ENCODE measurements around the gene CFAP100. TPM values are rescaled to one million over a fixed set of nuclear protein-coding genes. Genes with fewer than 3 reads are reported as not detected.

Gene CFAP100
- total RNA-seq, 1 experiment from 2014 or later = 0.64 TPM

DNA sequence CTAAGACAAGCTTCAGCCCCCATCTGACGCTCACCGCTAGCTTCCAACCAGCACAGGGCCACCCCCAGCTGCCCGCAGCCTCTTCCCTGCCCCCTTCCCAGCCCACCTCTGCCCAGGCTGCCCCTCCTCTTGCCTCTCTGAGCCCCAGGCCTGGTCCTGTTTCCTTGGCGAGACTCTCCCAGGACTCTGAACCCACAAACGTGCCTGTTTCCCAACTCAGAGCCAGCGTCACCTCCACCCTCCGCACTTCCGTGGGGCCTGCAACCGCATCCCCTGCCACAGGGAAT lies 45.9 kb downstream of the CFAP100 start:
- DNase-seq (ENCODE audit: low spot score) = no peak

DNA sequence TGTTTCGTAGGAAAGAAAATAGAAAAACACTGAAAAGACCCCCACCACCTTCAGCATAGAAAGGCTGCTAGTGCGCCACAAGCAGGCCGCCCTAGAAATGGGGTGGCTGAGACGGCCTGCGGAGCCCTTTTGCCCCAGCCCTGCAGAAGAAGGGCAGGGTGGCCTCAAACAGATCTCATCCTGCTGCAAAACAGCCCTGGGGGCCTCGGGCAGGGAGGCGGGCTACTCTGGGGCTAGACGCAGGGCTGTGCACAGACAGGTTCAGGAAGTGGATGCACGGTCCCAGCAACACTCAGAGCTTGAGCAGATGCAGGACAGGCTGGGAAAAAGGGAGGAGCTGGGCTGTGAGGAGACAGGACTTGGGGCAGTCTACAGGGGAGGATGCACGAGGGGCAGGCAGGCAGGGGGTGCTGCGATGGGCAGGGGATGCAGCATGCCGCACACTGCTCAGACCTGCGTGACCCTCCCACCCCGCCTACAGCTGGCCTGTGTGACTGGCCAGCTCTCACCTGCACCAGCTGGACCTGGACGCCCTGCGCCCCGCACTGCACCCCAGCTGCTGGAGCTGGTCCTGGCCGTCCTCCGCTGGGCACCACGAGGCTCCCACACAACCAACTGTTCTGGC lies 46.7 kb downstream of the CFAP100 start:
- DNase-seq (ENCODE audit: low spot score) = no peak

DNA sequence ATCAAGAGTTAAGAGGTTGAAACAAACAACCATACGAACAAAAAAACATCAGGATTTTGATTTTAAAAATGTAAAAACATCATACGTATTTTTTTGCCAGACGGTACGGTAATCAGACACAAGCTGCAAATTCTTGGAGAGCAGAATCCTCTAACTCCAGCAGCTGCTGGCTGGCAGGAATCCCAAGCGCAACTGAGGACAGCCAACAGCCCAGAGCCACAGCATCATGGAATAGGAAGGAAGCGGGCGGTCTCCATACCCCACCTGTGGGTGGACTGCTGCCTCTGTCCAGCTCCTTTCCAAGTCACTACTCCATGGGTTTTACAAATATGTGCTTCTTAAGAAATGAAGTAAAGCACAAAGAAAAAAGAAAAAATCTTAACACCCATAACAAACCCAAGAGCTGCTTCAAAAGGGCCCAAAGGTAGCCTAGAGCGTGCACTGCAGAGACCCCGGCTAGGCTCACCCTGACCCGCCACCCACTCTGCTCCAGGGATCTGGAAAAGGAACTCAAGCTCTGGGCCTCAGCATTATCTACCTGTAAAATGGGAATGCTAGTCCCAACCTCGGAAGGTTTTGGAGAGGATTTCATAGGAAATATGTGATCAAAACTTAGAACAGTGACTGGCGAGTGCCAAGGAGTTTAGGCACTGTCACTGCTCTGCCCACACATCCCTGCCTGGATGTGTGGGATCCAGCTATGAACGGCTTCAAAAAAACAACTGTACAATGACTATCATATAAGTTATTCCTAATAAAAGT lies 47.6 kb downstream of the CFAP100 start:
- DNase-seq (ENCODE audit: low spot score) = no peak

DNA sequence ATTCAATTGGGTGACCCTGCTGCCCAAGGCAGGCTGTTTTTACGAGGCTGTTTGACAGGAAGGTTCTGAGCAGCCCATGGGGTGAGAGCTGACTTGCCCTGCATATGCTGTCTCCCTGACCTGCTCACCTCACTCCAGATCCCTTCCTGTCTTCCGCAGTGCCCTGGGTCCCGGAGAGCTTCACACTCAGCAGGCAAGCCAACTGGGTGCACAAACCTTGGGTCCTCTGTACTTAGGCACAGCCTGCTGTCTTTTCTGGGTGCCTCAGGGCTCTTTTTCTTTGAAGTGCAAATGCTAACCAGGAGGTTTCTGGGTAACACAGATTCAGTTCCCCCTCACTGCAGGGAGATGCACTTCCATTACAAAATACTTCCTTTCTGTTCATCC lies 48.1 kb downstream of the CFAP100 start:
- no peak for DNase-seq (ENCODE audit: low spot score)

DNA sequence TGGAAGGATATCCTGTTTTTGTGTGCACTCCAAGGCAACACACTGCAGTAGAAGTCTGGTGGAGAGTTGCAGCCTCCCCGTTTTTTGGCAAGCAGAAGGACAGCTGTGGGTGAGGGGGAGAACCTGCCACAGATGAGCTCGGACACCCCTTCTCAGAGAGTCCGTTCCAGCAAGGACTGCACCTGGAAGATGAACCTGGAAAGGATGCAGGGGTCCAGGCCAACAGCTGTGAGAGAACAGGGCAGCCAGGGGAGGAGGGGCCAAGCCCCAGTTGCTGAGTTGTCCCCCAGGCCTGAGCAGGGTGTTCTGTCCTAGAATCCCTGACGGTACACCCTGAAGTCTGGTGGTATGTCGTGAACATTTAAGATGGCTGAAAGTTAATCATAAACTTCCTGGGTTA lies 50.8 kb downstream of the CFAP100 start:
- DNase-seq (ENCODE audit: low spot score) = no peak

DNA sequence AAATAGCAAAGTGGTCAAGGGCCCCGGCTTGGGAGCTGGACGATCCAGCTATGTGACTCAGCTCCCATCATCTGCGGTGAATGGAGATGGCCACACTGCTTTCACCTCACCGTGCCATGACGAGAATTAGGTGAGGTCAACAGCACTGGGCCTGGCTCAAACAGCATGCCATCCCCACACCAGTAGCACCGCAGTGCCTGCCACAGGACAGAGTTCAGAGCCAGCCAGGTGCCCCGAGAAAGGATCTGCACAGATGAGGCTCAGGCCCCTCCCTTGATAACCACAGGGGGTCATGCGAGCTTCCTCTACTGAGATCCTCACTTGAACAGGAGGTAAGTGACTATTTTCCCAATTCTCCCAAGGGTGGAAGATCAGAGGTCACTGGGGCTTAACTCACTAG lies 51.6 kb downstream of the CFAP100 start:
- DNase-seq (ENCODE audit: low spot score) = no peak

DNA sequence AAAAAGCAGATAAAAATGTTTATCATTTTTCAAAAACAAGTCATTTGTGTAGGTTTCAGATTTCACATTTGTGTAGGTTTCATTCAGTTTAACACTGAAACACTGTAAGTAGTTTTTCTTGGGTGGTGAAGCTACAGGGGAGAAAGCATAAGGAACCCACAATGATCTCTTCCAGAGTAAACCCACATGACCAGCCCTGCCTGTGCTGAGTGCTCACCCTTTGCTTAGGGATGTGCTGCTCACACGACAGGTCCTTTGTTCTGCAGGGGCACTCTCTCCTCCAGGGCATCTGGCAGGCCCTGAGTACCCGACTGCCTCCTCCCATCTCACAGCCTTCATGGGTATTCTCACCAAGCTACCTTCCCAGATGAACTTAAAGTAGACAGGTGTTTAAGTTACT lies 52.1 kb downstream of the CFAP100 start:
- no peak for DNase-seq (ENCODE audit: low spot score)

DNA sequence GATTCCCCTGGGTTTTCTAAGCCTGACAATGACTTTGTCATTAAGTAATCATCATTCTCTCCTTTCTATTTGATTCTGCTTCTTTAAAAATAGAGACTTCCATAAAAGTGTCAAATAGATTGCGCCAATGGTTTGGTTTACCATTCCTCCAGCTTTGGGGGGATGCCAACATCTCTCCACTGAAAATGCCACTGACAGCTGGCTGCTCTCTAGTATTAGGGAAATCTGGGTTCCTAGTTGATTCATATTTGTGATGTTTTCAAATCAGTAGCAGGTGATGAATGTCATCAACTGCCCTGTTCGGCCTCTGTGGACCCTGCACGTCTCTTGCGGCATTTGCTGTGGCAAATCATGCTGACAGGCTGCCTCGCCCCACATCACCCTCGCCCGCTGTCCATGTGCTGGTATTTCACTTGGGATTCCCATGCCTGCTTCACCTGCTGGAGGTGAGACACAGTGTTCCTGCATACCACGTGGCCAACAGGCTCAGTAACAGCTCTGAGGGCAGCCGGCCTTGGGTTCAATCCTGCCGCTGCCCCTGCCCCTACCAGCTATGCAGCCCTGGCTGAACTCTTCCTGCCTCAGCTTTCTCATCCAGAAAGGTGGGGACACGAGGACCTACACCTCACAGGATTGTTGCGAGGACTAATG lies 52.9 kb downstream of the CFAP100 start:
- DNase-seq (ENCODE audit: low spot score) = no peak

DNA sequence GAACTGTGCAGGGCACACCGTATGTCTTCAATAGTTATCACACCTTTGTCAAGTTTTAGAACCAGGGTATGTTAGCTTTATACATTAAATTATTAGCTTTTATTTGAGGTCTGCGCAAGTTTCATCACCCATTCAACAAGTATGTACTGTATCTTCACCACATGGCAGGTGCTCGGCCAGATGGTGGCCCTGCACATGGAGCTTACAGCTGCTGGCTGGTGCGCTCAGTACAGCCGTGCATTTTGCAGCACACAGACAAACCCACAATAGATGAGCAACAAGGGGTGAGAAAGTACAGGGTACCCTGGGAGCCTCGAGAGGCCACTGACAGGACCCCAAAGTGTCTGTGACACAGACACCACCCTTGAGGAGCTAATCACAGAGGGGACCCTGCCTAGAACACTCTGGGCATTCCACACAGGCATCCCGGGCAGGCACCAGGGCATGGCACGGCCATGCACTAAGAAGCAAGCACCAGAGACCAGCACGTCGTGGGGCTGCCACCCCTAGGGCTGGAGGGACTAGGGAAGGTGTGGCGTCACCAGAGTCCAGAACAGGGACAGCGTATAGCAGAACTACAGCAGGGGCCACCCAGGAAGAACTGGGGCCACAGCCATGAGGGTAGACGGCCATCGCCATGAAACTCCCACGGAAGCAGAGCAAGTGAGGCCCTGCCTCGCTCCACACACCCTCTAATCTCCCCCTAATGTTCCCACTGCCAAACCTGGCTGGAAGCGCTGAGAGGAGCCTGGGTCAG lies 53.6 kb downstream of the CFAP100 start:
- DNase-seq (ENCODE audit: low spot score) = no peak

DNA sequence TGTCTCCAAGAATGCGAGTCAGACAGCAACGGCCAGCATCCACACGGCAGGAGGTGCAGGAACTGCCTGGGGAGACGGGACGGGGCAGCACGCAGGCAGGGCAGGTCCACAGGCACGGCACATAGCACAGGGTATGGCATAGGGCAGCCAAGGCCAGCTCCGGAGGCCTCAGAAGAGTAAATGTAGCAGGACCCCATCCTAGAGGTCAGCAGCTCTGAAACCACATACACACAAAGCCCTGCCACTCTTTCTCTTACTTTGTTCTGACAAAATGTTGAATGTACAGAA lies 54.1 kb downstream of the CFAP100 start:
- no peak for DNase-seq (ENCODE audit: low spot score)

DNA sequence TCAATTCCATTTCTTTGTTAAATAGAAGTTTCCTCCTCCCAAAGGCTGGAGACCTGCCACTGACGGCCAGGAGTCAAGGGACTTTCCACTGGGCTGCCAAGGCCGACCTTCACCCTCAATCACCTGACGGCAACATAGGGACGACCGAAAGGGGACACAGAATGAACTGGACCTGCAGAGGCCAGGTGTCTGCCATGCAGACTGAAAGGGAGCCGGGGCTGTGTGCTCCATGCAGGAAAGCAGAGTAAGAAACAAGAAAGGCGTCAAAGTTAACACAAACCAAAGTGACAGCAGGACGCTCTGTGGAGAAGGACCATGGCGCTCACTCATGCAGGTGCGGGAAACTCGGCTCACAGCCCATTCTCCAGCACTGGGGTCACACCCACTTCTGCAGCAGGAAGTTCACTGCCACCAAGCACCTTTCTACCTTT lies 54.9 kb downstream of the CFAP100 start:
- no peak for DNase-seq (ENCODE audit: low spot score)

DNA sequence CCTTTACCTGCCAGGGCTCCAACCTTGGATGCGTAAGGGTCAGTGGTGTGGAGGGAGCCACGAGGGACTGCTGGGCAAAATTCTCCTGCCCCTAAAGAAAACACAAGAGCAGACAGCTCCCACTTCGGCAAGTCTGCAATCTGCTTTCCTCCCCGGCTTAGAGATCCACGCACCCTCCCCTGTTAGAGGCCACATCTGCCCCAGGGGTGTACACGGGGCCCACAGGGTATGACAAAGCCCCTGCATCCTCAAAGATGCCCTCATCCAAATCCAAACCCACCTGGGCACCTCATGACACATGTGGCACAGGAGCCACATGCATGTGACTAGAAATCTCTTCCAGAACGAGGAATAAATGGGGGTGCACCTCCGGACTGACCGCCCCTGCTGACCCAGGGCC lies 55.5 kb downstream of the CFAP100 start:
- DNase-seq (ENCODE audit: low spot score) = no peak

DNA sequence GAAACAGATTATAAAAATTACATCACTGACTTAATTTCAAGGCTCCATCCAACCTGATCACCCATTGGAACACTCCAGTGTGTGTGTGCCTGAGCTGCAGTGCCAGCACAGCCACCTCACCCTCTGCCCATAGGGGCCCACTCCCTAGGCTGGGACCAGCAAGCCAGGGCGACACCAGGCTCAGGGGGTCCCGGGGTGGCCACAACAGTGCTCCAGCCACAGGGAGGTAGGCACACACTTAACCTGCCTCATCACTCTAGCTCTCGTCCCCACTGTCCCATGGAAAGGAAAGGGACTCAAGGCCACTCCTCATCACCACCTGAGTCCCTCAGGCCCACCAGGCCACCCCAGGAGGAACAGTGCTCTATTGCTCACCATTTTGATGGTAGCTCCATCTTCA lies 56.0 kb downstream of the CFAP100 start:
- DNase-seq (ENCODE audit: low spot score) = no peak

DNA sequence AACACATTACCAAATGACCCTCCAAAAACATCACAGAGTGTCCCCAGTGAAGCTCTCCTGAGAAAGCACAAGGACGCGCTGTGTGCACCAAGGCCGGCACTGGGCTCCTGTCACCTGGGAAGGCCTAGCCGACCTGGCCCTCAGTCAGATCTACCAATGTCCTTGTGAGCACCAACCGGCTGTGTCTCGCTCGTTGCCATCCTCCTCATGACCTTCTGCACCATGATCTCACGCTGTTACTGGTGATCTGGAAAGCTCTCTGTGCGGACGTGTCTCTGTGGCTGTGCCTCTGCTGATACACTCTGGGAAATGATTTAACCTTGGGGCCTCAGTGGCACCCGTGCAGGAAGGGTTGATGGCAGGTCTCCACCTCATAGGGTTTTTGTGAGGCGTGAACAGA lies 56.8 kb downstream of the CFAP100 start:
- DNase-seq (ENCODE audit: low spot score) = no peak

DNA sequence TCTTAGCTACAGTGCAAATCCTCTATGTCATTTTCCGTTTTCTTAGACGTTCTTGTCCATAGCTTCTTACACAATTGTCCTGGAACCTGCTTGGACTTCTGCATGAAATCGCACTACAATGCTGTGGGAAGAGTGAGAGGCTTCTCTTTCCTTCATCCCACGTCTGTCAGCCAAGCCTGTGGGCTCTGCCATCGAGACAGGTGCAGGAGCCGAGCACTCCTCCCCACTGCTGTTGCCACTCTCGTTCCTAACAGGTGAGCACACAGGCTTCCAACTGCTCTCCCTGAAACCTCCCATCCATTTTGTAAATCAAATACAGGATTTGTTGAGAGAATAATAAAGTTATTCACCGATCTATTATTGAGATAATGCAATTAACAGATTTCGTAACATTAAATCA lies 57.5 kb downstream of the CFAP100 start:
- DNase-seq (ENCODE audit: low spot score) = no peak

DNA sequence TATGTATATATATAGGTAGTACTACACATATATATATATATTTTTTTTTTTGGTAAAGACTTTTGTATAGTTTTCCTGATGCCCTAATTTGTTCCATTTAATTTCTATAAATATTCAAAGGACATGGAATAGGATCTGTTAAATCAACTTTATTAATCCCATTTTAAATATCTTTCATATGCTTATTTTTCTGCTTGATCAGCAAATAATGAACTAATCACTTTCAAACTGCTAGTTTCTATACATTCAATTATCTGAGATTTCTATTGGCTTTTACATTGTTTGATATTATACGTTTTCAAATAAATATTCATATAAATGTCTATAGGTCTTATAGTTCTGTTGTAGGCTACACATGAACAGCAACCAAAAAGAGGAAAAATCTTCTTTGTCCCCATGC lies 59.3 kb downstream of the CFAP100 start:
- DNase-seq (ENCODE audit: low spot score) = no peak

DNA sequence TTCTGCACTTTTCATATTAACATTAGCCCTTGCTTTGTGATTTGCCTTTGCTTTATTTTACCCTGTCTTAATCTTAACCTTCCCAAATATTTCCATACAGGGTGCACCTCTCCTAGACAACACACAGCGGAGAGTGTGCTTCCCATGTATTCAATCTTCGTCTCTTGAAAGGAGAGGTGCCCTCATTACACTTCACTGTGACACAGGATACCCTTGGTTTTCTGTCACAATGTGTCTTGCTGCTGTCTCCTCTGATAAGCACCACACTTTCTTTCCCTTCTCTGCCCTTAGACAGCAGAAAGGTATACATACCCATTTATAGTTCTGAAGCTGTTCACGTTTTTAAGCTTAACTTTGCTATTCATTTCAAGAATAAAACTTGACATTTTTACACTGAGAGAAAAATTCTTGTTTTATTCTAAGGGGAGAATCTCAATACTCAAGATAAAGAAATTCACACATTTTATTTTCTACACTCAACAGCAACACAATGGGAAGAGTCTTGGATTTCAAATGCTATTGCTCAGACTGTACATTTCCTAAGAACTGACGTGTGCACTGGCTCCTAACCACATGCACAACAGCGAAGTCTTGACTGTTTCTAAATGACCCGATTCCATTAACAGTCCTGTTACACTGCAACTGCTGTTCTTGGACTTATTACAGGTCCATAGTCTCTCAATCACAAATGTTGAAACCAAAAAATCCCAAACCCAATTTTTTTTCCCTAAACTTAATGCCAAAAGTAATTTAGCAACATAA lies 59.9 kb downstream of the CFAP100 start:
- DNase-seq (ENCODE audit: low spot score) = no peak

DNA sequence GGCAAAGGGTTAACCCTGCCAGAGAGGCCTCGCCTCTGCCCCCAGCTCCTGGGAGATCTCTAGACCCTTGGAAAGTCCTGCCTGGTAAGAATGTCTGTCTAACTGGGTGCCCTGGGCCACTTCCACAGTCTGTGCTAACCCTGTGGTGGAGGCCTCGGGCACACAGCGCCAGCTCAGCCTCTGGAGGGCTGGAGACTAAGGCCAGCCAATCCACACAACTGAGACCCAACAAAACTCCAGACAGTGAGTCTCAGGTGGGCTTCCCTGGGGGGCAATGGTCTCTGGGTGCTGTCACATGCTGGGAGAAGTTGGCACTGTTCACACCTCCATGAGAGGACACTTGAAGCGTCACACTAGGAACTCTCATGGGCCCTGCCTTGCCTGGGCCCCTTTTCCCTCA lies 61.5 kb downstream of the CFAP100 start:
- no peak for DNase-seq (ENCODE audit: low spot score)

DNA sequence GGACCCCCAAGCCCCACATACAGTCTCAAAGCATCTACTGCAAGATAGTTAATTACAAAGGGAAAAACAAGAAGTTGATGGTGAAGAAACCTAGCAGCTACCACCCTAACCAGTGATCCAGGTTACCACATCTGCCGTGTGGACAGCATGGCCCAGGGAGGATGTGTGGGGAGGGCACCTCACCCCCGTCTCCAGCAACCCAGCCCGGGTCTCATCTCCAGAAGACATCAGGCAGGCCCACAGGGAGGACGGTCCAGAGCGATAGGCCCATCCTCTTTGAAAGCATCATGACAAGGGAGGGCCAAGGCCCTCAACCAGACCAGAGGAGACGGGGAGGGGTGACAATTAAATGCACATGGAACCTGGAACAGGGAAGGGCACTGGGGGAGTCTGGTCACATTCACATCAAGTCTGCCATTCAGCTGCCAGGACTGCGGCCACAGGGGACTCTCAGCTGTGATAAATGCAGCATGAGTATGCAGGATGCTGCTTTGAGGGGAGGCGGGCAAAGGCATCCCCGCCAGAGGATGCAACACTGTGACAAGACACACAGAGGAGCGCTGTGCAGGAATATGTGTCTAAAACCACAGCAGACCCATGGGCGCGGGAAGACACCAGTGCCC lies 62.2 kb downstream of the CFAP100 start:
- DNase-seq (ENCODE audit: low spot score) = no peak

DNA sequence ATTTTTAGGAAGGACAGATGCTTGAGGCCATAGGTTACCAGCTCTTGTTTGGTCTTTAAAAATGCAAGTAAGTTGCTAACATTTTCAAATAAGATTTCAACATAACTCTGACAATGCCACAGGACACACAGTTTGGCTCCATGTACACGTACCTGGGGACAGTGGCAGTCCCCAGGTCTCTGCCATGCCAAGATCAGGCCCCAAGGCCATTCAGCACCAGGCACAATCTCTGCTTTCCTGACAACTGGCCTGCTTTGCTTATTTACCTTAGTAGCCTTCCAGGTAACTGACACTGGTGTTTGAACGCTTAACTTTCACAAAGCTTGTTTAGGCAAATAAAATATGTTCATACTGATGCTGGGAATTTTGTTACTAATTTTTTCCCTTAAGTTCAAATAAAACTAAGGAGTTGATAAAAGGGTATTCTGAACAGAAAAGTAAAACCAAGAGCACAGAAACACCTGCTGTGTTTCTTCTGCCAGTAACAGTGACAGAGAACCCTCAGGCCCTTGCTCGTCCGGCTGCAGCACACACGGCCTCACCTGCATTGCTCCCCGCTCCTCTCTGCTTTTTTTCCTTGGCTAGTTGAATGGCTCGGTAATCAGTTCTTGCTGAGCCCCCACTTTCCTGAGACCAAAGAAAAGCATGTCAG lies 64.5 kb downstream of the CFAP100 start:
- no peak for DNase-seq (ENCODE audit: low spot score)

DNA sequence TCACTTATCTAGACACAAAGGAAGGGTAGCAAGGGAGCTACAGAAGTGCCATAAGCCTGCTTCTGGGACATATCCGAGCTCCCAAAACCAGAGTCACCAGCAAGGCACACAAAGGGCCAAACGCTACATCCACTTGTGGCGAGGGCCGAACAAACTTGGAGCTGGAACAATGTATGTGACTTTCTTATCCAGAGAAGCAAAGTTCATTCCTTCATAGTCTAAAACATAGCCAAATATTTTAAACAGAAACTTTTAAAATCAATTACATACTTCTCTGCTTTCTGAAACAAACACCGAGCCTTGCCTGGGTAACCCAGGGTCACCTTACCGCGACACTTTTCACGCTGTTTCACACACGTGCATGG lies 65.0 kb downstream of the CFAP100 start:
- DNase-seq (ENCODE audit: low spot score) = no peak

Measured in HT-29 (cell line).